CD4-positive, CD25-positive, alpha-beta regulatory T cell (primary cell): ENCODE data around the gene CCNT1. TPM values are rescaled to one million over a fixed set of nuclear protein-coding genes. Genes with fewer than 3 reads are reported as not detected.
"Not testable (repeated sequence)": the region's sequence is repeated elsewhere in the genome, so short reads cannot be mapped to it uniquely, and the experiment has no call there.

Source experiments
- ATAC-seq, 2 donors: fragments of 150-1000 bp; cut with Tn5 transposase; one replicate each; pipeline ENCODE4 v1.10.0; 2021; ENCODE audit warnings: low read depth in 2 of 2, moderate number of reproducible peaks in 2 of 2, moderate library complexity in 1 of 2
- DNase-seq, 3 donors: peaks; one replicate each; pipeline versions ENCODE4 v3.0.0 to v3.0.0-alpha.2; 2012 to 2022; ENCODE audit warnings: mixed read lengths in 1 of 3
- H3K27ac ChIP-seq: one replicate; pipeline ENCODE4 v1.7.0; 2013; ENCODE audit warnings: mild to moderate bottlenecking, low read length; ENCODE audit not compliant: insufficient read depth, poor library complexity, severe bottlenecking
- H3K27me3 ChIP-seq: one replicate; pipeline ENCODE4 v1.7.0; 2013; ENCODE audit warnings: low read length; ENCODE audit not compliant: control insufficient read depth, insufficient read depth
- H3K36me3 ChIP-seq: one replicate; pipeline ENCODE4 v1.7.0; 2013; ENCODE audit warnings: mild to moderate bottlenecking, low read length, moderate library complexity; ENCODE audit not compliant: control insufficient read depth, insufficient read depth
- H3K4me1 ChIP-seq: 2 replicates; pipeline ENCODE4 v1.7.0; 2013; ENCODE audit warnings: mild to moderate bottlenecking, low read length; ENCODE audit not compliant: insufficient read depth, control insufficient read depth, poor library complexity, severe bottlenecking
- H3K4me3 ChIP-seq: one replicate; pipeline ENCODE4 v1.7.0; 2013; ENCODE audit warnings: low read depth, mild to moderate bottlenecking, low read length, moderate library complexity
- H3K9me3 ChIP-seq, 2 experiments: 1 replicate in 1 of 2; 2 replicates in 1 of 2; pipeline ENCODE4 v1.7.0; 2013; ENCODE audit warnings: low read length in 2 of 2, mild to moderate bottlenecking in 1 of 2, moderate library complexity in 1 of 2; ENCODE audit not compliant: control insufficient read depth in 2 of 2
- H3K27ac Mint-ChIP-seq, 3 donors: one replicate each; pipeline ENCODE4 v1.8.0; 2020 to 2022; ENCODE audit warnings: mild to moderate bottlenecking in 3 of 3, mixed read lengths in 3 of 3, moderate library complexity in 2 of 3
- H3K27me3 Mint-ChIP-seq: one replicate; pipeline ENCODE4 v1.8.0; 2022; ENCODE audit warnings: mild to moderate bottlenecking, mixed read lengths
- H3K36me3 Mint-ChIP-seq: one replicate; pipeline ENCODE4 v1.8.0; 2020; ENCODE audit warnings: mixed read lengths
- H3K4me1 Mint-ChIP-seq, 4 donors: one replicate each; pipeline ENCODE4 v1.8.0; 2020 to 2022; ENCODE audit warnings: mixed read lengths in 4 of 4, mild to moderate bottlenecking in 1 of 4
- H3K4me3 Mint-ChIP-seq, 4 donors: one replicate each; pipeline ENCODE4 v1.8.0; 2020 to 2022; ENCODE audit warnings: mild to moderate bottlenecking in 4 of 4, mixed read lengths in 4 of 4, moderate library complexity in 3 of 4
- H3K9me3 Mint-ChIP-seq, 7 donors: one replicate each; pipeline ENCODE4 v1.8.0; 2020 to 2022; ENCODE audit warnings: mixed read lengths in 7 of 7, mild to moderate bottlenecking in 3 of 7, moderate library complexity in 2 of 7
- polyA plus RNA-seq, 4 donors: library from polyadenylated mRNA; unstranded; fragments of 300-500 nt; fragmentation: Illumina TruSeq; gene quantifications; one replicate each; pipeline ENCODE4 v1.2.3, GENCODE V29; 2021
- total RNA-seq: library from RNA; stranded (reverse); gene quantifications from one replicate; pipeline ENCODE4 v1.2.3, GENCODE V29; 2022

The CCNT1 gene
- total and polyA plus RNA-seq, 5 donors from 2014 or later: 11.4 to 117 (median 17.5) TPM

- Histone ChIP-seq H3K27me3 (no peaks in the 10 kb centered on the region), H3K27ac (peak overlapping the region; percentile 99), H3K9me3 (peaks cover 11 to 13% of the 10 kb centered on the region in 2 experiments), H3K36me3 (peaks cover 23% of the 10 kb centered on the region), H3K4me3 (peak overlapping the region; percentile 88), H3K4me1 (peaks cover 41% of the 10 kb centered on the region)
- Mint-ChIP-seq H3K4me1 (peaks cover 6 to 49% (median 26%) of the 10 kb centered on the region in 4 donors), H3K27ac (peak overlapping the region; percentile 96 to 99 (median 97)), H3K4me3 (peak overlapping the region; percentile 89 to 95 (median 92)), H3K9me3 (peaks cover 0 to 17% (median 4%) of the 10 kb centered on the region in 7 donors), H3K27me3 (no peaks in the 10 kb centered on the region), H3K36me3 (peaks cover 26% of the 10 kb centered on the region)
- ATAC-seq: no peak
- DNase-seq: peak in 1 of 3 donors; percentile 46
These were observed 767 bp upstream of the CCNT1 start for GRCh38 chr12:48717252-48717695.

DNA sequence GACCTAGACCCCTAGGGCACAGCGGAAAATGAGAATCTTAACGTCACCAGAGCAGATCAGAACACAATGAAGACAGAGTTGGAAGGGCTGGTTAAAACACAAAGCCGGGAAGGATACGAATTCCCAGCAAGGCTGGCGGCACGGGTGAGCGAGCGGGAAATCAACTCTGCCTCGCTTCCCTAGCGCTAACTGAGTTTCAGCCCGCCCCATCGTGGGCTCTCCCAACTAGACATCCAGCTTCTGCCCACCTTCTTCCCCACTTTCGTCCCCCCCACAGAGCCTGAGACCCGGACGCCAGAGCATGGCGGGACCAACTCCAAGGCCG lies 377 bp downstream of the CCNT1 start:
- Histone ChIP-seq H3K27me3 (no peaks in the 10 kb centered on the region), H3K27ac (peak overlapping the region; percentile 99), H3K4me3 (peak overlapping the region; percentile 98), H3K36me3 (peaks cover 31% of the 10 kb centered on the region), H3K4me1 (peaks cover 41% of the 10 kb centered on the region), H3K9me3 (peaks cover 8 to 9% of the 10 kb centered on the region in 2 experiments)
- ATAC-seq: peak in 1 of 2 donors; percentile 1
- H3K27me3 Mint-ChIP-seq: no peaks in the 10 kb centered on the region
- peaks cover 9 to 59% (median 27%) of the 10 kb centered on the region in 4 donors for H3K4me1 Mint-ChIP-seq
- peak overlapping the region; percentile 89 to 95 (median 92) for H3K4me3 Mint-ChIP-seq
- peaks cover 0 to 16% (median 4%) of the 10 kb centered on the region in 7 donors for H3K9me3 Mint-ChIP-seq
- DNase-seq: no peak
- peaks cover 26% of the 10 kb centered on the region for H3K36me3 Mint-ChIP-seq
- peak overlapping the region; percentile 96 to 99 (median 97) for H3K27ac Mint-ChIP-seq

DNA sequence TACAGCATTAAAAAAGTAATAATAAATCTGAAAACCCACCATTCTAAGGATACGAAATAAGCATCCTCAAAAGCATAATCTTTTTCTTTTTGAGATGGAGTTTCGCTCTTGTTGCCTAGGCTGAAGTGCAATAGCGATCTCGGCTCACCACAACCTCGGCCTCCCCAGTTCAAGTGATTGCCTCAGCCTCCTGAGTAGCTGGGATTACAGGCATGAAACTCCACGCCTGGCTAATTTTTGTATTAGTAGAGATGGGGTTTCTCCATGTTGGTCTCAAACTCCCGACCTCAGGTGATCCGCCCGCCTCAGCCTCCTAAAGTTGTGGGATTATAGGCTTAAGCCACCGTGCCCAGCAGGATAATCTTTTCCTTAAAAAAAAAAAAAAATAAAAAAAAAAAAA lies 4.3 kb downstream of the CCNT1 start:
- H3K4me1 Mint-ChIP-seq: peaks cover 24 to 84% (median 45%) of the 10 kb centered on the region in 4 donors
- peaks cover 24% of the 10 kb centered on the region for H3K36me3 Mint-ChIP-seq
- H3K27me3 ChIP-seq: no peaks in the 10 kb centered on the region
- no peak overlapping the region for H3K4me3 ChIP-seq
- H3K27me3 Mint-ChIP-seq: no peaks in the 10 kb centered on the region
- H3K27ac Mint-ChIP-seq: peak overlapping the region in 1 of 3 donors; percentile 14
- peaks cover 0 to 1% (median 0%) of the 10 kb centered on the region in 7 donors for H3K9me3 Mint-ChIP-seq
- no peak overlapping the region for H3K4me3 Mint-ChIP-seq
- peaks cover 39% of the 10 kb centered on the region for H3K4me1 ChIP-seq
- H3K27ac ChIP-seq: no peak overlapping the region
- no peak for ATAC-seq
- H3K36me3 ChIP-seq: peaks cover 51% of the 10 kb centered on the region
- no peak for DNase-seq
- no peaks in the 10 kb centered on the region for H3K9me3 ChIP-seq

DNA sequence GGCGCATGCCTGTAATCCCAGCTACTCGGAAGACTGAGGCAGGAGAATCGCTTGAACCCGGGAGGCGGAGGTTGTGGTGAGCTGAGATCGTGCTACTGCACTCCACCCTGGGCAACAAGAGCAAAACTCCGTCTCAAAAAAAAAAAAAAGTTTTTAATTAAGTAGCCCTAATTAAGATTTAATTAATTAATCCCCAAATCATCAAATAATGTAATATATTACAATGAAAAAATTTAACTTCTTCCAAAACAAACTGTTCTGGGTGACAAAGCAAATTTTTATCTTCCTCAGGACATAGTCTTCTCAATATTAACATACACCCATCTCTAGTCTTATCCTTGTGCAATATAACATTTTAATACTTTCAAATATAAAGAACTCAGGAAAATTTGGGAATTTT lies 17.7 kb downstream of the CCNT1 start:
- H3K36me3 ChIP-seq: peaks cover 72% of the 10 kb centered on the region
- peaks cover 16 to 26% (median 17%) of the 10 kb centered on the region in 4 donors for H3K4me1 Mint-ChIP-seq
- H3K4me3 ChIP-seq, H3K27me3 Mint-ChIP-seq, H3K9me3 Mint-ChIP-seq, H3K27ac ChIP-seq, H3K27me3 ChIP-seq, H3K4me3 Mint-ChIP-seq, H3K9me3 ChIP-seq, ATAC-seq, H3K4me1 ChIP-seq, H3K27ac Mint-ChIP-seq, DNase-seq: not testable (repeated sequence)
- H3K36me3 Mint-ChIP-seq: peaks cover 36% of the 10 kb centered on the region

- H3K27ac ChIP-seq: no peak overlapping the region
- H3K4me1 ChIP-seq: no peaks in the 10 kb centered on the region
- no peaks in the 10 kb centered on the region for H3K27me3 Mint-ChIP-seq
- DNase-seq (no peak), ATAC-seq (no peak)
- no peaks in the 10 kb centered on the region for H3K27me3 ChIP-seq
- H3K4me3 ChIP-seq: no peak overlapping the region
- H3K4me1 Mint-ChIP-seq: peaks cover 20 to 29% (median 22%) of the 10 kb centered on the region in 4 donors
- peaks cover 80% of the 10 kb centered on the region for H3K36me3 ChIP-seq
- H3K4me3 Mint-ChIP-seq: no peak overlapping the region
- no peak overlapping the region for H3K27ac Mint-ChIP-seq
- H3K9me3 ChIP-seq: no peaks in the 10 kb centered on the region
- peaks cover 46% of the 10 kb centered on the region for H3K36me3 Mint-ChIP-seq
- H3K9me3 Mint-ChIP-seq: no peaks in the 10 kb centered on the region
These were observed 19.9 kb downstream of the CCNT1 start for GRCh38 chr12:48696626-48697025.

- H3K27me3 Mint-ChIP-seq: no peaks in the 10 kb centered on the region
- H3K36me3 ChIP-seq: peaks cover 82% of the 10 kb centered on the region
- H3K36me3 Mint-ChIP-seq: peaks cover 44% of the 10 kb centered on the region
- H3K27me3 ChIP-seq: no peaks in the 10 kb centered on the region
- no peak overlapping the region for H3K27ac ChIP-seq
- H3K4me3 Mint-ChIP-seq: no peak overlapping the region
- H3K4me1 Mint-ChIP-seq: peaks cover 19 to 28% (median 24%) of the 10 kb centered on the region in 4 donors
- no peaks in the 10 kb centered on the region for H3K4me1 ChIP-seq
- H3K9me3 ChIP-seq: no peaks in the 10 kb centered on the region
- no peak overlapping the region for H3K27ac Mint-ChIP-seq
- ATAC-seq: no peak
- no peak overlapping the region for H3K4me3 ChIP-seq
- H3K9me3 Mint-ChIP-seq: no peaks in the 10 kb centered on the region
- no peak for DNase-seq
These were observed 20.6 kb downstream of the CCNT1 start for GRCh38 chr12:48695859-48696258.

- no peak overlapping the region for H3K4me3 ChIP-seq
- Mint-ChIP-seq H3K27ac (no peak overlapping the region), H3K27me3 (no peaks in the 10 kb centered on the region), H3K36me3 (peaks cover 36% of the 10 kb centered on the region), H3K9me3 (no peaks in the 10 kb centered on the region), H3K4me3 (no peak overlapping the region), H3K4me1 (peaks cover 7 to 30% (median 20%) of the 10 kb centered on the region in 4 donors)
- no peaks in the 10 kb centered on the region for H3K27me3 ChIP-seq
- ATAC-seq (no peak), DNase-seq (no peak)
- no peaks in the 10 kb centered on the region for H3K4me1 ChIP-seq
- no peak overlapping the region for H3K27ac ChIP-seq
- peaks cover 84% of the 10 kb centered on the region for H3K36me3 ChIP-seq
- no peaks in the 10 kb centered on the region for H3K9me3 ChIP-seq
These were observed 22.5 kb downstream of the CCNT1 start for GRCh38 chr12:48694038-48694437.

- Histone ChIP-seq H3K27me3 (no peaks in the 10 kb centered on the region), H3K4me3 (no peak overlapping the region), H3K9me3 (no peaks in the 10 kb centered on the region), H3K4me1 (no peaks in the 10 kb centered on the region), H3K36me3 (peaks cover 86% of the 10 kb centered on the region), H3K27ac (no peak overlapping the region)
- Mint-ChIP-seq H3K27ac (peak overlapping the region in 2 of 3 donors; percentile 23 to 83), H3K36me3 (peaks cover 36% of the 10 kb centered on the region), H3K4me1 (peaks cover 8 to 30% (median 22%) of the 10 kb centered on the region in 4 donors), H3K27me3 (no peaks in the 10 kb centered on the region), H3K4me3 (no peak overlapping the region), H3K9me3 (no peaks in the 10 kb centered on the region)
- DNase-seq (no peak), ATAC-seq (no peak)
These were observed 22.9 kb downstream of the CCNT1 start for GRCh38 chr12:48693572-48693971.
